ENCODE data around the gene NUDT8.

Gene NUDT8

DNA sequence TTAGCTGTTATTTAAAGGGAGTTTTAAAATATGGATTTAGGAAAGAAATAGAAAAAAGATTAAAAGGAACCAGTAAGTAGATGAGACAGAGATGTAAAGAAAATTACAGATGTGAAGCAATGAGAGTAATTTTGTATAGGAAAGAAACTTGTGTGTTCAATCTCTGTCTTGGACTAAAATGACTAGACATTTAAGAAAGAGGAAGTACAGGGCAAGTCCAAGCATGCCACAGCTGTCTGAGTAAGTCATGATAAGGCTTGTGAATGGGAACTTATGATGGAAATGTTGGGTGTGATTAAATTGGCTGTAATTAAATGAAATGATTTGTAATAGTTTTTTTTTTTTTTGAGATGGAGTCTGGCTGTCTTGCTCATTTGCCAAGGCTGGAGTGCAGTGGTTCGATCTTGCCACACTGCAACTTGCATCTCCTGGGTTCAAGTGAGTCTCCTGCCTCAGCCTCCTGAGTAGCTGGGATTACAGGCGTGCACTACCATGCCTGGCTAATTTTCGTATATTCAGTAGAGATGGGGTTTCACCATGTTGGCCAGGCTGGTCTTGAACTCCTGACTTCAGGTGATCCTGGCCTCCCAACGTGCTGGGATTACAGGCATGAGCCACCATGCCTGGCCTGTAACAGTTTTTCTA lies 26.7 kb upstream of the NUDT8 start:
- no peaks in the 10 kb centered on the region for H3K4me1 ChIP-seq (ENCODE audit: control insufficient read depth, insufficient read depth, low read length)
- H3K36me3 ChIP-seq (ENCODE audit: insufficient read depth, low read length), result no peaks in the 10 kb centered on the region
- no peaks in the 10 kb centered on the region for H3K9me3 ChIP-seq (replicated peaks; ENCODE audit: low read length)
- H3K9ac ChIP-seq (ENCODE audit: low read depth, low read length), result no peak overlapping the region
- H3K27me3 ChIP-seq (ENCODE audit: control insufficient read depth, insufficient read depth, low read length), result peaks cover 21% of the 10 kb centered on the region
- H3K4me2 ChIP-seq (ENCODE audit: low read length), result no peak overlapping the region
- H3K4me3 ChIP-seq (ENCODE audit: low read length), result no peak overlapping the region

DNA sequence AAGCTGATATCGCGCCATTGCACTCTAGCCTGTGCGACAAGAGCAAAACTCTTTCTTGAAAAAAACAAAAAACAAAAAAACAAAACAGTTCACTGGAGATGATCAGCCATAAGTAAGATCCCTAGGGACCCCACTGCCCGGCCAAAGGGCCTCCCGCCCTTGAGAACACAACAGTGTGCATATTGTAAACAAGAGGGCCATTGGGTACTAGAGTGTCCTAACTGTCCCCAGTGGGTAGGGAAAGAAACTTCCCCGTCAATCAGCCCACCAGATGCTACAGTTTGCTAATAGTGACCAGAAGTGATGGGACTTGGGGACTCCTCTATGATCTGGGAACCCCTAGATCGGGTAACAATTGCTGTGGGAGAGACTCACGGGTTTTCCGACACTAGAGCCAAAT lies 24.5 kb upstream of the NUDT8 start:
- Histone ChIP-seq H3K4me1 (ENCODE audit: control insufficient read depth, insufficient read depth, low read length) (no peaks in the 10 kb centered on the region), H3K9me3 (replicated peaks; ENCODE audit: low read length) (no peaks in the 10 kb centered on the region), H3K27me3 (ENCODE audit: control insufficient read depth, insufficient read depth, low read length) (peaks cover 19% of the 10 kb centered on the region), H3K36me3 (ENCODE audit: insufficient read depth, low read length) (no peaks in the 10 kb centered on the region), H3K4me3 (ENCODE audit: low read length) (no peak overlapping the region), H3K4me2 (ENCODE audit: low read length) (no peak overlapping the region), H3K9ac (ENCODE audit: low read depth, low read length) (no peak overlapping the region)

DNA sequence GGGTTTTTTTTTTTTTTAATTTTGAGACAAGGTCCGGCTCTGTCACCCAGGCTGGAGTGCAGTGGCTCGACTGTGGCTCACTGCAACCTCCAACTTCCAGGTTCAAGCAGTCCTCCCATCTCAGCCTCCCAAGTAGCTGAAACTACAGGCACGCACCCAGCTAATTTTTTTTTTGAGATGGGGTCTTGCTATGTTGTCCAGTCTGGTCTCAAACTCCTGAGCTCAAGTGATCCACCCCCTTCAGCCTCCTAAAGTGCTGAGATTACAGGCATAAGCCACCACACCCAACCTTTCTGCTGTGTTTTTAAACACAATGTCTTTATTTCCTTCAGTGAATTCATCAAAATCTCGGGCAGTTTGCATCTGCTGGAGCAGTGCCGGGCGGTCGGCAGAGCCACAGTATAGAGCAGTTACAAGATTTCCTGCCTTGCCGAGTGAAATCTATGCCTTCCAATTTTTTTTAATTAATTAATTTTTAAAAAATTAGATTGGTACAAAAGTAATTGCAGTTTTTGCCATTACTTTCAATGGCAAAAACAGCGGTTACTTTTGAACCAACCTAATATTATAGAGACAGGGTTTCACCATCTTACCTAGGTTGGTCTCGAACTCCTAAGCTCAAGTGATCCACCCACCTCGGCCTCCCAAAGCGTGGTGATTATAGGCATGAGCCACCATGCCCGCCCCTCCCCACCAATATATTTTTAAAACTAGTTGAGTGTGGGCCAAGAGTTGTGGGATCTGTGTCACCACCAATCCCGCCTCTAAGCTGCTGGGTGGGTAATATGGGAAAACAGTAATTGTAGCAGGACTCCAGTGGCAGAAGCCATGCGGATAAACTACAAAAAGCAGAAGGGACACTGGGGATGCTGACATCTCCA lies 23.5 kb upstream of the NUDT8 start:
- Histone ChIP-seq H3K36me3 (ENCODE audit: insufficient read depth, low read length) (no peaks in the 10 kb centered on the region), H3K4me2 (ENCODE audit: low read length) (no peak overlapping the region), H3K9ac (ENCODE audit: low read depth, low read length) (no peak overlapping the region), H3K4me3 (ENCODE audit: low read length) (no peak overlapping the region), H3K4me1 (ENCODE audit: control insufficient read depth, insufficient read depth, low read length) (no peaks in the 10 kb centered on the region), H3K27me3 (ENCODE audit: control insufficient read depth, insufficient read depth, low read length) (peaks cover 22% of the 10 kb centered on the region), H3K9me3 (replicated peaks; ENCODE audit: low read length) (no peaks in the 10 kb centered on the region)

DNA sequence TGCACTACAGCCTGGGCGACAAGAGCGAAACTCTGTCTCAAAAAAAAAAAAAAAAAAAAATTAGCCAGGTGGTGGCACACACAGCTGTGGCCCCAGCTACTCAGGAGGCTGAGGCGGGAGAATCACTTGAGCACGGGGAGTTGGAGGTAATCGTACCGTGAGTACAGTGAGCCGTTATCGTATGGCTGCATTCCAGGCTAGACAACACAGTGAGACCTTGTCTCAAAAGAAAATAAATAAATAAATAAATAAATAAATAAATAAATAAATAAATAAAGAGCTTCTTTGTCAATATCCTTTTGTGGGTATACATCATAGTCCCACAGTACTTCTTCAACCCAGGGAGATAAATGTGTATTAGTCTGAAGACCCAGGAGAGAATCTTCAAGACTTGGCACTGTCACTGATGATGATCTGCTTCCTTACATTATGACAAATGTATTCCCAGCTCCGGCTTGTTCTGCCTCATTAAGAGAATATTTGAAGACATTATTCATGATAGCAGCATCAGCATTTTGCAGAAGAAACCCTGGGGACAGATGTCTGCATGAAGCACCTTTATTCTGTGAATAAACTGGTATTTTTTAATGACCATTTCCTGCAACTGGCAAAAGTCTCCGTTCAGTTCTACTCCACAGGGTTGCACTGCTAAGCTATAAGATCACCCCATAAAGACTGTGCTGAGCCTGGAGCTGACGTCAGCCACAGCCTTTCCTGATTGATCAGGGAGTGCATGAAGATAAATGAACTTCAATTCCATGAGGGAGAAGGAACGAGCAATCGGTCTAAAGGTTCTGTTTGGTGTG lies 22.4 kb upstream of the NUDT8 start:
- H3K4me3 ChIP-seq (ENCODE audit: low read length), result no peak overlapping the region
- no peaks in the 10 kb centered on the region for H3K36me3 ChIP-seq (ENCODE audit: insufficient read depth, low read length)
- H3K4me1 ChIP-seq (ENCODE audit: control insufficient read depth, insufficient read depth, low read length), result no peaks in the 10 kb centered on the region
- H3K9ac ChIP-seq (ENCODE audit: low read depth, low read length), result no peak overlapping the region
- no peak overlapping the region for H3K4me2 ChIP-seq (ENCODE audit: low read length)
- peaks cover 23% of the 10 kb centered on the region for H3K27me3 ChIP-seq (ENCODE audit: control insufficient read depth, insufficient read depth, low read length)
- no peaks in the 10 kb centered on the region for H3K9me3 ChIP-seq (replicated peaks; ENCODE audit: low read length)

DNA sequence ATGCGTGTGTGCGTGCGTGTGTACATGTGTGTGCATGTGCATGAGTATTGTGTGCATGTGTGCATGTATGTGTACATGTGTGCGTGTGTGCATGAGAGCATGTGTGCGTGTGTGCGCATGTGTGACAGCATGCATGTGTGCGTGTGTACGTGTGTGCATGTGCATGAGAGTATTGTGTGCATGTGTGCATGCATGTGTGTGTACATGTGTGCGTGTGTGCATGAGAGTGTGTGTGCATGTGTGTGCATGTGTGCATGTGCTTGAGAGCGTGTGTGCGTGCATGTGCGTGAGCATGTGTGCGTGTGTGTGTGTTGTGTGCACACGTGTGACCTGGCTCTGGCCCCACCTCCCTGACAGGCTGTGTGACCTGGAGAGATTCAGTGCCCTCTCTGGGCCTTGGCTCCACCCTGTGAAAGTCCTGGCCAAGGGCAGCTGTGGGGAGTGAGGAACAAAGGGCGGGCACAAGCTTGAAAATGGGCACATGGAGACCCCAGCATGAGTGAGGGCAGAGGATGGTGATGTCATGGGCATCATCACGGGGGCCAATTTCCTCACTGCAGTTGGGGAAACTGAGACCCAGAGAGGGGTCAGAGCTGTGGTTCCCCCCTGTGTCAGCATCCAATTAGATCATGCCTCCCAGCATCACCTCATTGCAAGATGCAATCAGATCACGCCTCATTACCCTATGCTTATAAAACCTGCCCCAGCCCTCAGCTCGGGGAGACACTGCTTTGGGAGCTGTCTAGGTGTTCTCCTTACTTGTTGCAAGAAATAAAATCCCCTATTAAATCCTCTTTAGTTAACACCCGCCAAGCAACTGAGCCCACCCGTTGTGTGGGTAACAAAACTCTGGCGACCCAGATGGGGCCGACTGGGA lies 20.1 kb upstream of the NUDT8 start:
- H3K4me3 ChIP-seq (ENCODE audit: low read length), result peak overlapping the region; percentile 60
- no peaks in the 10 kb centered on the region for H3K4me1 ChIP-seq (ENCODE audit: control insufficient read depth, insufficient read depth, low read length)
- no peaks in the 10 kb centered on the region for H3K9me3 ChIP-seq (replicated peaks; ENCODE audit: low read length)
- peak overlapping the region; percentile 85 for H3K4me2 ChIP-seq (ENCODE audit: low read length)
- no peaks in the 10 kb centered on the region for H3K36me3 ChIP-seq (ENCODE audit: insufficient read depth, low read length)
- H3K27me3 ChIP-seq (ENCODE audit: control insufficient read depth, insufficient read depth, low read length), result peaks cover 23% of the 10 kb centered on the region
- no peak overlapping the region for H3K9ac ChIP-seq (ENCODE audit: low read depth, low read length)

DNA sequence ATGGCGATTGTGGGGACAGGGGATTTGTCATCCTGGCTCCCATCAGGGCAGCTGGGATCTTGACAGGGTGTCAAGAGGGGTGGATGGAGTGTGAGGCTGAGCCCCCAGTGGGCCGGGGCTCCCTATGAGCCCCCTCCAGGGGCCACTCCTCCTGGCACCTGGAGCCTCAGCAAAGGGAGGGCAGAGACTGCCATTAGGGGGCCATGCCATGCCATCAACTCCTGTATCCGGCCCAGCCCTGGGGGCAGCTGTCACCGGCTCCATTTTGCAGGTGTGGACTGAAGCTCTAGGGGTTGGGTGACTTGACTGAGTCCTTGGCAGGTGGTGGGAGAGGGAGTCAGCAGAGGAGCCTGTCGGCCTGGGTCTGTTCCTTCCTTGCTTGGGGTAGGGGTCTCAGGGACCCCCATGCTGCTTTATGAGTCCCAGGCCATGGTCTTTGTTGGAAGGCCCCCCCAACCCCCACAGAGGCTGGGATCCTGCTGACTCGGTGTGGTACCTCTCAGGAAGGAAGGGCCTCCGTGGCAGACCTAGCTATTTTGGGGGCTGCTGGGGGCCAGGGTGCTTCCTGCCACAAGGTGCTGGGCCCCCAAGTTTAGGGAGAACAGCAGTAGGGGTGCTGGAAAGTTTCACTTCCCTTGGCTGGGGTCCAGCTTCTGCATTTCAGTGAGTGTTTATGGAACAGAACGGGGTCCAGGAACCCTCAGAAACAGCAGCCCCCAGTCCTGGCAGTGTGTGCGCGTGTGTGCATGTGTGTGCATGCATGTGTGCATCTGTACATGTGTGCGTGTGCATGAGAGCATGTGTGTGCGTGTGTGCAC lies 19.3 kb upstream of the NUDT8 start:
- Histone ChIP-seq H3K4me1 (ENCODE audit: control insufficient read depth, insufficient read depth, low read length) (no peaks in the 10 kb centered on the region), H3K4me2 (ENCODE audit: low read length) (no peak overlapping the region), H3K4me3 (ENCODE audit: low read length) (no peak overlapping the region), H3K36me3 (ENCODE audit: insufficient read depth, low read length) (no peaks in the 10 kb centered on the region), H3K9ac (ENCODE audit: low read depth, low read length) (no peak overlapping the region), H3K27me3 (ENCODE audit: control insufficient read depth, insufficient read depth, low read length) (peaks cover 23% of the 10 kb centered on the region), H3K9me3 (replicated peaks; ENCODE audit: low read length) (no peaks in the 10 kb centered on the region)

DNA sequence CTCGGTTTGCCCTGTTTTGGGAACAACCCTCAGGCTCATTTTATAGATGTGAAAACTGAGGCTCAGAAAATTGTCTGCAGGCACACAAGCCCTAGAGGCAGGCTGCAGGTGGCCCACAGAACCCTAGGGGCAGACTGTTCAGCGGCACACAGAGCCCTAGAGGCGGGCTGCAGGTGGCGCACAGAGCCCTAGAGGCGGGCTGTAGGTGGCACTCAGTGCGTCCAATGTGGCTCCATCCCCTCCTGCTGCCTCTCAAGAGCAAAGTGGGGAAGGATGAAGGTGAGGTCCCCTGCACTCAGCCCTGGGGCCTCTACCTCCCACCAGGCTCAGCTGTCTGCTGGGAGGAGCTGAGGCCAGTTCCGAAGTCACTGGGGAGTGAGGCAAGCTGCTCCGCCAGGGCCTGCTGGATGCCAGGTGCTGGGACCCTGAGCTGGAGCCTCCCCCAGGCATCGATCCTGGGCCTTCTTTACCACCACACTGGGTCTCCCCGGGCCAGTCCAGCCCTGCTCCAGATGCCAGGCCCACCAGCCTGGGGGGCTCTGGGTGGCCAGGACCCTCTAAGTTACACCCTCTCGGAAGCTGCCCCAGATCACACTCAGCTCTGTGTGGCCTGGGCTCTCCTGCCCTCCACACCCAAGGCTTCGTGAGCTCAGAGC lies 18.5 kb upstream of the NUDT8 start:
- Histone ChIP-seq H3K4me3 (ENCODE audit: low read length) (no peak overlapping the region), H3K4me1 (ENCODE audit: control insufficient read depth, insufficient read depth, low read length) (no peaks in the 10 kb centered on the region), H3K9me3 (replicated peaks; ENCODE audit: low read length) (no peaks in the 10 kb centered on the region), H3K27me3 (ENCODE audit: control insufficient read depth, insufficient read depth, low read length) (peaks cover 18% of the 10 kb centered on the region), H3K4me2 (ENCODE audit: low read length) (no peak overlapping the region), H3K36me3 (ENCODE audit: insufficient read depth, low read length) (no peaks in the 10 kb centered on the region), H3K9ac (ENCODE audit: low read depth, low read length) (no peak overlapping the region)

DNA sequence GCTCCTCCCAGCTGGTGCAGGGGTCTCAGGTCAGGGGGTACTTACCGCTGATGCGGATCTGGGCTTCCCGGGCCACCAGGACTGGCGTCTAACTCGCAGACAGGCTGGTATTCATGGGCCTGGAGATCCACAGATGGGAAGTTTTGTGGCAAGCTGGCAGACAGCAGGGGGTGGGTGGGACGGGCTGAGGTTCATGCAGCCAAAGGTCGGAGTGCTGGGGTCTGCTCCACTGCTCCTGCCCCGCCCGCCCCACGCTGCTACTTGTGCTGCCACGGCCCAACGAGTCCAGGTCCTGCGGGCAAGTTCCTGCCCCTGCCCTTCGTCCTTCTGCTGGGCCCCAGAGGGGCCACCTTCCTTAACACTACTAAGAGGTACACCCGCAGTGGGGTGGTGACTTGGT lies 17.7 kb upstream of the NUDT8 start:
- Histone ChIP-seq H3K9me3 (replicated peaks; ENCODE audit: low read length) (no peaks in the 10 kb centered on the region), H3K27me3 (ENCODE audit: control insufficient read depth, insufficient read depth, low read length) (peaks cover 16% of the 10 kb centered on the region), H3K4me3 (ENCODE audit: low read length) (no peak overlapping the region), H3K9ac (ENCODE audit: low read depth, low read length) (no peak overlapping the region), H3K36me3 (ENCODE audit: insufficient read depth, low read length) (no peaks in the 10 kb centered on the region), H3K4me1 (ENCODE audit: control insufficient read depth, insufficient read depth, low read length) (no peaks in the 10 kb centered on the region), H3K4me2 (ENCODE audit: low read length) (no peak overlapping the region)

GRCh38 chr11:67646535-67647336 lies 17.0 kb upstream of the NUDT8 start:
- H3K4me1 ChIP-seq (ENCODE audit: control insufficient read depth, insufficient read depth, low read length), result no peaks in the 10 kb centered on the region
- H3K4me3 ChIP-seq (ENCODE audit: low read length), result no peak overlapping the region
- H3K27me3 ChIP-seq (ENCODE audit: control insufficient read depth, insufficient read depth, low read length), result peaks cover 12% of the 10 kb centered on the region
- no peaks in the 10 kb centered on the region for H3K9me3 ChIP-seq (replicated peaks; ENCODE audit: low read length)
- no peak overlapping the region for H3K9ac ChIP-seq (ENCODE audit: low read depth, low read length)
- no peaks in the 10 kb centered on the region for H3K36me3 ChIP-seq (ENCODE audit: insufficient read depth, low read length)
- H3K4me2 ChIP-seq (ENCODE audit: low read length), result no peak overlapping the region
